Effector memory CD4-positive, alpha-beta T cell (primary cell): ENCODE data around the gene CD22.
"Not testable (repeated sequence)": the region's sequence is repeated elsewhere in the genome, so short reads cannot be mapped to it uniquely, and the experiment has no call there.

ENCODE experiments used
- DNase-seq, 3 donors: peaks; one replicate each; pipeline ENCODE4 v3.0.0-alpha.2; 2020
- H3K27ac ChIP-seq: 2 replicates; pipeline ENCODE4 v1.7.0; 2013; ENCODE audit warnings: mild to moderate bottlenecking, low read length, moderate library complexity; ENCODE audit not compliant: insufficient read depth, poor library complexity, severe bottlenecking
- H3K27me3 ChIP-seq: replicated peaks from 2 replicates; pipeline ENCODE4 v1.7.0; 2013; ENCODE audit warnings: mild to moderate bottlenecking, low read length; ENCODE audit not compliant: insufficient read depth, control insufficient read depth, poor library complexity, severe bottlenecking
- H3K36me3 ChIP-seq: 2 replicates; pipeline ENCODE4 v1.7.0; 2013; ENCODE audit warnings: mild to moderate bottlenecking, low read length, moderate library complexity; ENCODE audit not compliant: control insufficient read depth, insufficient read depth
- H3K4me1 ChIP-seq: 2 replicates; pipeline ENCODE4 v1.7.0; 2013; ENCODE audit warnings: low read length, mild to moderate bottlenecking; ENCODE audit not compliant: control insufficient read depth, insufficient read depth, poor library complexity, severe bottlenecking
- H3K4me3 ChIP-seq: 2 replicates; pipeline ENCODE4 v1.7.0; 2013; ENCODE audit warnings: low read length, low read depth, mild to moderate bottlenecking; ENCODE audit not compliant: insufficient read depth, poor library complexity, severe bottlenecking
- H3K9me3 ChIP-seq: 2 replicates; pipeline ENCODE4 v1.7.0; 2013; ENCODE audit warnings: mild to moderate bottlenecking, low read length, moderate library complexity; ENCODE audit not compliant: control insufficient read depth
- total RNA-seq, 3 donors: gene quantifications; one replicate each; lab custom pipeline; 2026; lab: John Stamatoyannopoulos, UW

Gene CD22
- total RNA-seq, result 0 to 1.2 (median 0.52) reads per million in 3 donors

- H3K27me3 ChIP-seq, result no peaks in the 10 kb centered on the region
- no peaks in the 10 kb centered on the region for H3K9me3 ChIP-seq
- no peaks in the 10 kb centered on the region for H3K36me3 ChIP-seq
- no peak within 1 kb of the TSS for H3K27ac ChIP-seq
- DNase-seq, result no peak
- H3K4me3 ChIP-seq, result no peak within 1 kb of the TSS
- no peaks in the 10 kb centered on the region for H3K4me1 ChIP-seq
Measured at GRCh38 chr19:35328851-35329285, at the start of gene CD22. Gene CD22 (plus strand): TSS chr19:35329187. CDS start chr19:35332041, 2,854 bp downstream.

- Histone ChIP-seq H3K4me1 (no peaks in the 10 kb centered on the region), H3K9me3 (no peaks in the 10 kb centered on the region), H3K27ac (no peak overlapping the region), H3K4me3 (no peak overlapping the region), H3K27me3 (no peaks in the 10 kb centered on the region), H3K36me3 (peaks cover 28% of the 10 kb centered on the region)
- DNase-seq, result no peak
Measured at GRCh38 chr19:35279374-35279773, 49.6 kb upstream of the CD22 start.

GRCh38 chr19:35279985-35280821 lies 48.8 kb upstream of the CD22 start:
- DNase-seq, result no peak
- Histone ChIP-seq H3K4me3 (no peak overlapping the region), H3K4me1 (no peaks in the 10 kb centered on the region), H3K36me3 (peaks cover 27% of the 10 kb centered on the region), H3K27me3 (no peaks in the 10 kb centered on the region), H3K9me3 (no peaks in the 10 kb centered on the region), H3K27ac (no peak overlapping the region)

- peaks cover 22% of the 10 kb centered on the region for H3K36me3 ChIP-seq
- no peaks in the 10 kb centered on the region for H3K27me3 ChIP-seq
- no peak for DNase-seq
- H3K4me1 ChIP-seq, result no peaks in the 10 kb centered on the region
- no peaks in the 10 kb centered on the region for H3K9me3 ChIP-seq
- H3K27ac ChIP-seq, result no peak overlapping the region
- no peak overlapping the region for H3K4me3 ChIP-seq
Measured at GRCh38 chr19:35281303-35281702, 47.7 kb upstream of the CD22 start.

GRCh38 chr19:35284153-35285094 lies 44.6 kb upstream of the CD22 start:
- H3K4me1 ChIP-seq, result no peaks in the 10 kb centered on the region
- no peak overlapping the region for H3K4me3 ChIP-seq
- no peaks in the 10 kb centered on the region for H3K27me3 ChIP-seq
- H3K9me3 ChIP-seq, result no peaks in the 10 kb centered on the region
- DNase-seq, result no peak
- no peak overlapping the region for H3K27ac ChIP-seq
- no peaks in the 10 kb centered on the region for H3K36me3 ChIP-seq

- no peak for DNase-seq
- Histone ChIP-seq H3K4me1 (no peaks in the 10 kb centered on the region), H3K27ac (no peak overlapping the region), H3K36me3 (no peaks in the 10 kb centered on the region), H3K9me3 (no peaks in the 10 kb centered on the region), H3K4me3 (no peak overlapping the region), H3K27me3 (no peaks in the 10 kb centered on the region)
Measured at GRCh38 chr19:35285095-35285449, 43.9 kb upstream of the CD22 start.

- H3K27ac ChIP-seq, H3K4me1 ChIP-seq, DNase-seq, H3K4me3 ChIP-seq, H3K36me3 ChIP-seq, H3K27me3 ChIP-seq, H3K9me3 ChIP-seq: not testable (repeated sequence)
Measured at GRCh38 chr19:35285465-35285864, 43.5 kb upstream of the CD22 start.

GRCh38 chr19:35286101-35286500 lies 42.9 kb upstream of the CD22 start:
- H3K4me1 ChIP-seq, H3K27me3 ChIP-seq, H3K4me3 ChIP-seq, H3K27ac ChIP-seq, H3K9me3 ChIP-seq, DNase-seq, H3K36me3 ChIP-seq: not testable (repeated sequence)

- Histone ChIP-seq H3K9me3 (no peaks in the 10 kb centered on the region), H3K4me1 (no peaks in the 10 kb centered on the region), H3K27ac (no peak overlapping the region), H3K4me3 (no peak overlapping the region), H3K27me3 (no peaks in the 10 kb centered on the region), H3K36me3 (no peaks in the 10 kb centered on the region)
- DNase-seq, result no peak
Measured at GRCh38 chr19:35287713-35288112, 41.3 kb upstream of the CD22 start.

GRCh38 chr19:35288331-35288730 lies 40.7 kb upstream of the CD22 start:
- Histone ChIP-seq H3K9me3 (no peaks in the 10 kb centered on the region), H3K4me3 (no peak overlapping the region), H3K36me3 (no peaks in the 10 kb centered on the region), H3K27me3 (no peaks in the 10 kb centered on the region), H3K27ac (no peak overlapping the region), H3K4me1 (no peaks in the 10 kb centered on the region)
- no peak for DNase-seq
